Measurements from ENCODE around the gene TIAM1. TPM values are rescaled to one million over a fixed set of nuclear protein-coding genes. Genes with fewer than 3 reads are reported as not detected.

TIAM1 gene
- total RNA-seq, 1 donor from 2014 or later, result 6.6 TPM

DNA sequence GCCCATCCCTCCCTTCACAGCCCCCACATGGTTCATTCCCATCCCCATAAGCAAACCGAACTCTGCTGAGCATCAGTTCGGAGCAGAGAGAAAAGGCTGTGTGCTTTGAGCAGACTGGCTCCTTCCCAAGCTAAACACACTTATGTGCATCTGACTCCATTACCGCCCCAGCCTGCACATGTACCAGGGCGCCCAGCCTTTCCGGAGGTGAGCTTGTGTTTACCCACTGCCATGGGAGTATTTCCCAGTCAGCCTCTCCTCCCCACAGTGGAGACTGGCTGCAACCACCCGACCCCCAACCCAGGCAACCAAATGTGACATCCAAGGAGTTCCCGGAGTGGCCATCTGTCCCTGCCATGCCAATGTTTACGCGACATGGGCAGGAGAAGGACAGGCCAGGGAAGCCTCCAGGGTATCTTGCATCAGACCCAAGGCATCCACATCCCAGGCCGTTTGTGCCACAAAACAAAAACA lies 9.4 kb downstream of the TIAM1 start:
- Mint-ChIP-seq H3K9me3 (ENCODE audit: low read depth) (peaks cover 2% of the 10 kb centered on the region), H3K36me3 (ENCODE audit: low read depth) (peaks cover 2% of the 10 kb centered on the region), H3K27me3 (ENCODE audit: low read depth) (no peaks in the 10 kb centered on the region), H3K4me1 (ENCODE audit: low read depth) (peaks cover 36% of the 10 kb centered on the region), H3K27ac (ENCODE audit: unreplicated experiment) (peak overlapping the region; percentile 89), H3K4me3 (ENCODE audit: unreplicated experiment) (peak overlapping the region; percentile 37)
- TF ChIP-seq, protein P1, sequence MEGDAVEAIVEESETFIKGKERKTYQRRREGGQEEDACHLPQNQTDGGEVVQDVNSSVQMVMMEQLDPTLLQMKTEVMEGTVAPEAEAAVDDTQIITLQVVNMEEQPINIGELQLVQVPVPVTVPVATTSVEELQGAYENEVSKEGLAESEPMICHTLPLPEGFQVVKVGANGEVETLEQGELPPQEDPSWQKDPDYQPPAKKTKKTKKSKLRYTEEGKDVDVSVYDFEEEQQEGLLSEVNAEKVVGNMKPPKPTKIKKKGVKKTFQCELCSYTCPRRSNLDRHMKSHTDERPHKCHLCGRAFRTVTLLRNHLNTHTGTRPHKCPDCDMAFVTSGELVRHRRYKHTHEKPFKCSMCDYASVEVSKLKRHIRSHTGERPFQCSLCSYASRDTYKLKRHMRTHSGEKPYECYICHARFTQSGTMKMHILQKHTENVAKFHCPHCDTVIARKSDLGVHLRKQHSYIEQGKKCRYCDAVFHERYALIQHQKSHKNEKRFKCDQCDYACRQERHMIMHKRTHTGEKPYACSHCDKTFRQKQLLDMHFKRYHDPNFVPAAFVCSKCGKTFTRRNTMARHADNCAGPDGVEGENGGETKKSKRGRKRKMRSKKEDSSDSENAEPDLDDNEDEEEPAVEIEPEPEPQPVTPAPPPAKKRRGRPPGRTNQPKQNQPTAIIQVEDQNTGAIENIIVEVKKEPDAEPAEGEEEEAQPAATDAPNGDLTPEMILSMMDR (IDR thresholded peaks at IDR 0.05), result no peak
- DNase-seq (ENCODE audit: low spot score), result no peak

DNA sequence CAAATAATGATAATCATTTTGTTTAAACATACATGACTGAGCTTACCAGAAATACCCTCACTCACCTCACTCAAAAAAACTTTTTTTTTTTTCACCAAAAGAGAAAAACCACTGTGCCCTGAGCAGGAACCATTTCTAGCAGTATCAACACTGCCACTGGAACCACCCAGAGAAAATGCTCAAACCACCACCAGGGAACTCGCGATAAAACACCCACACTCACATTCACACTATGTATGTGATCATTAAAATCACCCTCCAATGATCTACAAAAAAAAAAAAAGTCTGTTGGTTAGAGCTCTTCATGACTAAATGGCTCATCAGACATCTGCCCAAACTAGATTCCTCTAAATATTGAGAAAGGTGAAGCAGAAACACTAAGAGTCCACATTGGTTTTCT lies 11.5 kb downstream of the TIAM1 start:
- H3K27ac Mint-ChIP-seq (ENCODE audit: unreplicated experiment), result no peak overlapping the region
- DNase-seq (ENCODE audit: low spot score), result no peak
- peaks cover 2% of the 10 kb centered on the region for H3K9me3 Mint-ChIP-seq (ENCODE audit: low read depth)
- H3K27me3 Mint-ChIP-seq (ENCODE audit: low read depth), result no peaks in the 10 kb centered on the region
- peaks cover 36% of the 10 kb centered on the region for H3K4me1 Mint-ChIP-seq (ENCODE audit: low read depth)
- H3K36me3 Mint-ChIP-seq (ENCODE audit: low read depth), result no peaks in the 10 kb centered on the region
- H3K4me3 Mint-ChIP-seq (ENCODE audit: unreplicated experiment), result no peak overlapping the region
- TF ChIP-seq, protein P1 (IDR thresholded peaks at IDR 0.05), result no peak

DNA sequence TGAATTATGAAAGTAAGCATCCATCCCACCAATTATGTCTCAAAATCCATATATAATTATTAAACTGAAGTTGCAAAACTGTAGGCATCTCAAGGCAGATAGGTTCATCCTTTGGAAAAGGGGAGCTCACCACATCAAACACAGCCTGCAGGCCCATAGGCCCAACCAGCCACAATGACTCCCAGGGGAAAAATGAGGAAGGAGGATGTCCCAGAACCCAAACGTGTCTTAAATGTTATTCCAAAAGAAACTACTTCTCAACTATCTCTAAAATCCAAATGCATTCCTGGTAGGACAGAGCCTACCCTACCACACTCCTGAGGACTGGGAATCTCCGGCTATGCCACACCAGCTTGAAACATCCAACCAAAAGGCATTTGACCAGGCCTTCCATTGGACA lies 12.8 kb downstream of the TIAM1 start:
- peaks cover 2% of the 10 kb centered on the region for H3K9me3 Mint-ChIP-seq (ENCODE audit: low read depth)
- no peaks in the 10 kb centered on the region for H3K27me3 Mint-ChIP-seq (ENCODE audit: low read depth)
- no peak overlapping the region for H3K4me3 Mint-ChIP-seq (ENCODE audit: unreplicated experiment)
- H3K27ac Mint-ChIP-seq (ENCODE audit: unreplicated experiment), result no peak overlapping the region
- no peaks in the 10 kb centered on the region for H3K36me3 Mint-ChIP-seq (ENCODE audit: low read depth)
- no peak for DNase-seq (ENCODE audit: low spot score)
- peaks cover 33% of the 10 kb centered on the region for H3K4me1 Mint-ChIP-seq (ENCODE audit: low read depth)
- TF ChIP-seq, protein P1 (IDR thresholded peaks at IDR 0.05), result no peak

DNA sequence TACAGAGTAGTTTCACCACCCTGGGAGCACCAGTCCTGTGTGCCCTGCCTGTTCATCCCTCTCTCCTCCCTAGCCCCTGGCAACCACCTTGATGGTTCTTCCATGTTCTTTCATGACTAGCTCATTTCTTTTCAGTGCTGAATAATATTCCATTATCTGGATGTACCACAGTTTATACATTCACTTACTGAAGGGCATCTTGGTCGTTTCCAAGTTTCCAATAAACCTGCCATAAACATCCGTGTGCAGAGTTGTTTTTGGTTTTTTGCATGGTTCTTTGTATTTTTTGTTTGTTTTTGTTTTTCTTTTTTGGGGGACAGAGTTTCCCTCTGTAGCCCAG lies 13.9 kb downstream of the TIAM1 start:
- no peaks in the 10 kb centered on the region for H3K27me3 Mint-ChIP-seq (ENCODE audit: low read depth)
- H3K36me3 Mint-ChIP-seq (ENCODE audit: low read depth), result no peaks in the 10 kb centered on the region
- H3K4me1 Mint-ChIP-seq (ENCODE audit: low read depth), result peaks cover 22% of the 10 kb centered on the region
- DNase-seq (ENCODE audit: low spot score), result no peak
- no peak overlapping the region for H3K4me3 Mint-ChIP-seq (ENCODE audit: unreplicated experiment)
- TF ChIP-seq, protein P1 (IDR thresholded peaks at IDR 0.05), result no peak
- no peak overlapping the region for H3K27ac Mint-ChIP-seq (ENCODE audit: unreplicated experiment)
- H3K9me3 Mint-ChIP-seq (ENCODE audit: low read depth), result peaks cover 2% of the 10 kb centered on the region

GRCh38 chr21:31329456-31330143 lies 14.5 kb downstream of the TIAM1 start:
- H3K4me1 Mint-ChIP-seq (ENCODE audit: low read depth), result peaks cover 17% of the 10 kb centered on the region
- H3K27me3 Mint-ChIP-seq (ENCODE audit: low read depth), result no peaks in the 10 kb centered on the region
- no peaks in the 10 kb centered on the region for H3K36me3 Mint-ChIP-seq (ENCODE audit: low read depth)
- H3K27ac Mint-ChIP-seq (ENCODE audit: unreplicated experiment), result no peak overlapping the region
- DNase-seq (ENCODE audit: low spot score), result no peak
- H3K9me3 Mint-ChIP-seq (ENCODE audit: low read depth), result peaks cover 2% of the 10 kb centered on the region
- TF ChIP-seq, protein P1 (IDR thresholded peaks at IDR 0.05), result no peak
- H3K4me3 Mint-ChIP-seq (ENCODE audit: unreplicated experiment), result no peak overlapping the region
